Measurements from ENCODE around the gene ZMYND12.

DNA sequence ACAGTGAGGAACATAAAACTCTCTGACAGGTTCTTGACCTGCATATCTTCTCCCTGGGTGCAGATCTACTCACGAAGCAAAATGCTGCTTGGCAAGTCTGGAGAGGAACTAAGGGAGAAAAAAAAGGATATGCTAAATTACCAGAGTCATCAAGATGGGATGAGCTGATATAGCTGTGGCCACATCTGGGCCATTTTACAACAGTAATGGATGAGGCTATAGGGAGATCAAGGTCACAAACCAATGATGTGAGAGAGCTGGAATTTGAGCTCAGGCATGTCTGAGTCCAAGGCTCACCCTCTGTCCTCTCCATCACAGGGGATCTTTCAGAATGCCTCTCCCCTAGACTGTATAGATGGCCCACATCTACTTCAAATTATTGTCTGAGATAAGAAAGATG, 26.2 kb downstream of the ZMYND12 start:
- TF ChIP-seq, protein P1, sequence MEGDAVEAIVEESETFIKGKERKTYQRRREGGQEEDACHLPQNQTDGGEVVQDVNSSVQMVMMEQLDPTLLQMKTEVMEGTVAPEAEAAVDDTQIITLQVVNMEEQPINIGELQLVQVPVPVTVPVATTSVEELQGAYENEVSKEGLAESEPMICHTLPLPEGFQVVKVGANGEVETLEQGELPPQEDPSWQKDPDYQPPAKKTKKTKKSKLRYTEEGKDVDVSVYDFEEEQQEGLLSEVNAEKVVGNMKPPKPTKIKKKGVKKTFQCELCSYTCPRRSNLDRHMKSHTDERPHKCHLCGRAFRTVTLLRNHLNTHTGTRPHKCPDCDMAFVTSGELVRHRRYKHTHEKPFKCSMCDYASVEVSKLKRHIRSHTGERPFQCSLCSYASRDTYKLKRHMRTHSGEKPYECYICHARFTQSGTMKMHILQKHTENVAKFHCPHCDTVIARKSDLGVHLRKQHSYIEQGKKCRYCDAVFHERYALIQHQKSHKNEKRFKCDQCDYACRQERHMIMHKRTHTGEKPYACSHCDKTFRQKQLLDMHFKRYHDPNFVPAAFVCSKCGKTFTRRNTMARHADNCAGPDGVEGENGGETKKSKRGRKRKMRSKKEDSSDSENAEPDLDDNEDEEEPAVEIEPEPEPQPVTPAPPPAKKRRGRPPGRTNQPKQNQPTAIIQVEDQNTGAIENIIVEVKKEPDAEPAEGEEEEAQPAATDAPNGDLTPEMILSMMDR (IDR thresholded peaks at IDR 0.05) = no peak
- TF ChIP-seq POLR2A (IDR thresholded peaks at IDR 0.05) (no peak), EP300 (IDR thresholded peaks at IDR 0.05) (no peak), POLR2AphosphoS5 (IDR thresholded peaks at IDR 0.05) (no peak)
